Activated CD8-positive, alpha-beta T cell treated with anti-CD3 and anti-CD28 coated beads for 36 hours (primary cell): ENCODE results near the gene SLC25A36. TPM values are rescaled to one million over a fixed set of nuclear protein-coding genes. Genes with fewer than 3 reads are reported as not detected.

Experiments used
- ATAC-seq: fragments of 200-7000 bp; cut with Tn5 transposase; one replicate; pipeline ENCODE4 v1.10.0; 2021; ENCODE audit warnings: mild to moderate bottlenecking, moderate library complexity
- CTCF ChIA-PET: fragments of 350-600 bp; sonication (Branson Sonifier 250); formaldehyde crosslinking; loops from one replicate; lab custom pipeline; 2021; ENCODE audit warnings: antibody characterized with exemption; lab: Charles Lee
- POLR2A ChIA-PET: fragments of 350-600 bp; sonication (Branson Sonifier 250); formaldehyde crosslinking; loops from one replicate; lab custom pipeline; 2021; ENCODE audit warnings: antibody characterized with exemption; lab: Charles Lee
- DNase-seq: peaks from one replicate; pipeline ENCODE4 v3.0.0-alpha.2; 2020
- H3K27ac Mint-ChIP-seq: one replicate; pipeline ENCODE4 v1.8.0; 2021; ENCODE audit warnings: mild to moderate bottlenecking, mixed read lengths
- H3K27me3 Mint-ChIP-seq: one replicate; pipeline ENCODE4 v1.8.0; 2021; ENCODE audit warnings: mixed read lengths
- H3K36me3 Mint-ChIP-seq: one replicate; pipeline ENCODE4 v1.8.0; 2021; ENCODE audit warnings: low read depth, mixed read lengths
- H3K4me1 Mint-ChIP-seq: one replicate; pipeline ENCODE4 v1.8.0; 2021; ENCODE audit warnings: low read depth, mixed read lengths
- H3K4me3 Mint-ChIP-seq: one replicate; pipeline ENCODE4 v1.8.0; 2021; ENCODE audit warnings: mild to moderate bottlenecking, moderate library complexity, mixed read lengths
- H3K9me3 Mint-ChIP-seq: one replicate; pipeline ENCODE4 v1.8.0; 2021; ENCODE audit warnings: mixed read lengths
- CTCF ChIP-seq: fragments of 200-600 bp; IDR thresholded peaks from one replicate; pipeline ENCODE4 v1.8.0; 2022; ENCODE audit warnings: antibody characterized with exemption, mild to moderate bottlenecking
- intact Hi-C: fragments of 100-400 bp; cut with micrococcal nuclease; formaldehyde crosslinking; loops from one replicate; pipeline ENCODE4 v1.10.0; 2022
- total RNA-seq, 2 experiments: library from RNA; stranded (reverse); gene quantifications; one replicate each; pipeline ENCODE4 v1.2.3, GENCODE V29; 2021

Gene SLC25A36
- 100 to 1,000 TPM; 102 to 106 TPM for total RNA-seq

- H3K4me3 Mint-ChIP-seq = peak within 1 kb of the TSS; percentile 96
- peaks cover 1% of the 10 kb centered on the region for H3K9me3 Mint-ChIP-seq
- H3K27me3 Mint-ChIP-seq = no peaks in the 10 kb centered on the region
- POLR2A ChIA-PET = interaction anchor here (1.3 to 1.4 kb wide), 2 partner anchors 10 to 289 kb away, joined by 4 to 6 read pairs; no protein-coding TSS in a partner anchor
- DNase-seq = peak; percentile 99
- ATAC-seq = peak; percentile 97
- H3K36me3 Mint-ChIP-seq = peaks cover 26% of the 10 kb centered on the region
- H3K4me1 Mint-ChIP-seq = peaks cover 42% of the 10 kb centered on the region
- no peak for TF ChIP-seq CTCF
- CTCF ChIA-PET = interaction anchor here (1.3 kb wide), 1 partner anchor 12 kb away, joined by 4 read pairs; no protein-coding TSS in a partner anchor
- intact Hi-C loops = no loop called here
- peak within 1 kb of the TSS; percentile 96 for H3K27ac Mint-ChIP-seq
Observed at GRCh38 chr3:140941434-140942220, at the start of gene SLC25A36. Gene SLC25A36, plus strand, starts transcription at chr3:140941836. Its CDS starts 219 bp downstream, at chr3:140942055.

GRCh38 chr3:140896997-140897396, 44.6 kb upstream of the SLC25A36 start:
- no peaks in the 10 kb centered on the region for H3K36me3 Mint-ChIP-seq
- no peak overlapping the region for H3K4me3 Mint-ChIP-seq
- ATAC-seq (no peak), DNase-seq (peak; percentile 7)
- CTCF ChIA-PET = interaction anchor here (0.6 to 2.6 kb wide), 6 partner anchors 9 to 295 kb away, joined by 3 to 7 read pairs (median 4); no protein-coding TSS in a partner anchor
- TF ChIP-seq CTCF = no peak
- H3K4me1 Mint-ChIP-seq = no peaks in the 10 kb centered on the region
- no peak overlapping the region for H3K27ac Mint-ChIP-seq
- H3K27me3 Mint-ChIP-seq = peaks cover 14% of the 10 kb centered on the region
- POLR2A ChIA-PET = no interaction called here
- intact Hi-C loops = loop anchor here (5.0 kb wide), 2 partner anchors 75 to 210 kb away; no protein-coding TSS in a partner anchor
- H3K9me3 Mint-ChIP-seq = no peaks in the 10 kb centered on the region

- no peak overlapping the region for H3K4me3 Mint-ChIP-seq
- no peaks in the 10 kb centered on the region for H3K9me3 Mint-ChIP-seq
- no peak overlapping the region for H3K27ac Mint-ChIP-seq
- no peaks in the 10 kb centered on the region for H3K36me3 Mint-ChIP-seq
- peak; percentile 74 for ATAC-seq
- no peaks in the 10 kb centered on the region for H3K4me1 Mint-ChIP-seq
- peak; percentile 70 for TF ChIP-seq CTCF
- peaks cover 10% of the 10 kb centered on the region for H3K27me3 Mint-ChIP-seq
- ChIA-PET POLR2A (no interaction called here), CTCF (interaction anchor here (0.8 to 2.6 kb wide), 23 partner anchors 8 to 299 kb away, joined by 3 to 19 read pairs (median 5); no protein-coding TSS in a partner anchor)
- DNase-seq = peak; percentile 6
- intact Hi-C loops = loop anchor here (1.0 to 5.0 kb wide), 3 partner anchors 74 to 294 kb away; no protein-coding TSS in a partner anchor
Observed at GRCh38 chr3:140898340-140899180, 43.1 kb upstream of the SLC25A36 start.

- TF ChIP-seq CTCF = no peak
- H3K4me3 Mint-ChIP-seq = no peak overlapping the region
- no peaks in the 10 kb centered on the region for H3K4me1 Mint-ChIP-seq
- H3K27me3 Mint-ChIP-seq = peaks cover 6% of the 10 kb centered on the region
- CTCF ChIA-PET = interaction anchor here (1.1 to 2.6 kb wide), 8 partner anchors 16 to 293 kb away, joined by 4 to 19 read pairs (median 6); no protein-coding TSS in a partner anchor
- no peak overlapping the region for H3K27ac Mint-ChIP-seq
- ATAC-seq (no peak), DNase-seq (no peak)
- H3K9me3 Mint-ChIP-seq = no peaks in the 10 kb centered on the region
- POLR2A ChIA-PET = no interaction called here
- intact Hi-C loops = loop anchor here (5.0 kb wide), 2 partner anchors 73 to 208 kb away; no protein-coding TSS in a partner anchor
- H3K36me3 Mint-ChIP-seq = no peaks in the 10 kb centered on the region
Observed at GRCh38 chr3:140899363-140899762, 42.3 kb upstream of the SLC25A36 start.
